Sigmoid colon (tissue), 7 donors: Measurements from ENCODE around the gene CARMIL1. TPM values are rescaled to one million over a fixed set of nuclear protein-coding genes. Genes with fewer than 3 reads are reported as not detected.

Source experiments
- DNase-seq: peaks from one replicate; pipeline ENCODE4 v3.0.0-alpha.2; 2019
- H3K27ac ChIP-seq, 4 donors: fragments of 200-600 bp; sonication (generic); one replicate each; pipeline ENCODE4 v1.5.1; 2016 to 2019; ENCODE audit warnings: mild to moderate bottlenecking in 1 of 4
- H3K27me3 ChIP-seq, 3 donors: fragments of 200-600 bp; sonication (generic); one replicate each; pipeline ENCODE4 v1.5.1; 2019; ENCODE audit warnings: mild to moderate bottlenecking in 1 of 3
- H3K36me3 ChIP-seq, 4 donors: fragments of 200-600 bp; sonication (generic); one replicate each; pipeline ENCODE4 v1.5.1; 2016 to 2019
- H3K4me1 ChIP-seq, 4 donors: fragments of 200-600 bp; sonication (generic); one replicate each; pipeline ENCODE4 v1.5.1; 2017 to 2019
- H3K4me3 ChIP-seq, 4 donors: fragments of 200-600 bp; sonication (generic); one replicate each; pipeline ENCODE4 v1.5.1; 2017 to 2019; ENCODE audit warnings: mild to moderate bottlenecking in 2 of 4, moderate library complexity in 1 of 4
- H3K9me3 ChIP-seq, 4 donors: fragments of 200-600 bp in 3 of 4; sonication (generic) in 3 of 4; one replicate each; pipeline versions ENCODE4 v1.5.1 to v1.6.1; 2013 to 2019
- CTCF ChIP-seq, 4 experiments: fragments of 450-650 bp in 3 of 4; fragments of 200-600 bp in 1 of 4; IDR thresholded peaks; one replicate each; pipeline ENCODE4 v1.5.1; 2016 to 2019; ENCODE audit warnings: antibody characterized with exemption in 4 of 4, mild to moderate bottlenecking in 3 of 4, moderate library complexity in 2 of 4
- EP300 ChIP-seq, 4 donors: sonication (generic); formaldehyde crosslinking; IDR thresholded peaks; one replicate each; pipeline ENCODE4 v1.6.1; 2017; ENCODE audit warnings: antibody characterized with exemption in 4 of 4
- POLR2A ChIP-seq, 2 donors: fragments of 450-650 bp; IDR thresholded peaks; one replicate each; pipeline ENCODE4 v1.6.1; 2016; ENCODE audit warnings: antibody characterized with exemption in 2 of 2, mild to moderate bottlenecking in 2 of 2, moderate library complexity in 2 of 2
- POLR2AphosphoS5 ChIP-seq, 4 donors: sonication (generic); formaldehyde crosslinking; IDR thresholded peaks; one replicate each; pipeline ENCODE4 v1.6.1; 2017; ENCODE audit warnings: antibody characterized with exemption in 4 of 4
- WGBS, 2 donors: extraction: QIAGEN DNeasy Blood & Tissue Kit; methylation state at CpG; one replicate each; pipeline ENCODE4 v1.1.7; 2013; 5-methylcytosine and 5-hydroxymethylcytosine counted together
- intact Hi-C: fragments of 100-400 bp; cut with DNase I; formaldehyde crosslinking; loops from one replicate; pipeline ENCODE4 v1.15.1; 2023
- polyA plus RNA-seq, 3 donors: library from polyadenylated mRNA; stranded (reverse); fragments of 200-250 nt; gene quantifications; one replicate each; pipeline ENCODE4 v1.2.3, GENCODE V29; 2013
- total RNA-seq, 4 donors: library from RNA; depleted of rRNA; stranded (reverse); fragments of >200 nt; gene quantifications; one replicate each; pipeline ENCODE4 v1.1.0, GENCODE V29; 2016
- donor health status: healthy with polysubstance abuse.
- donor health status: Bipolar disorder and iron deficiency.
- donor health status: healthy.

Gene CARMIL1
- total and polyA plus RNA-seq, 7 donors, result 3.4 to 24.0 (median 8.2) TPM

GRCh38 chr6:25259756-25260155 is 19.4 kb upstream of the CARMIL1 start:
- Histone ChIP-seq H3K4me1 (no peaks in the 10 kb centered on the region), H3K9me3 (no peaks in the 10 kb centered on the region), H3K27me3 (no peaks in the 10 kb centered on the region), H3K36me3 (no peaks in the 10 kb centered on the region), H3K4me3 (no peak overlapping the region), H3K27ac (no peak overlapping the region)
- DNase-seq, result no peak
- intact Hi-C loops, result loop anchor here (10.0 kb wide), 1 partner anchor 685 kb away; no protein-coding TSS in a partner anchor
- TF ChIP-seq CTCF (IDR thresholded peaks at IDR 0.05) (no peak), POLR2A (IDR thresholded peaks at IDR 0.05) (no peak), POLR2AphosphoS5 (IDR thresholded peaks at IDR 0.05) (no peak), EP300 (IDR thresholded peaks at IDR 0.05) (no peak)
- 91 to 94% methylated on average over 4 of the region's 4 CpGs for WGBS, 2 donors

GRCh38 chr6:25263657-25264056 is 15.5 kb upstream of the CARMIL1 start:
- TF ChIP-seq POLR2AphosphoS5 (IDR thresholded peaks at IDR 0.05), result no peak
- TF ChIP-seq EP300 (IDR thresholded peaks at IDR 0.05), result no peak
- no peak for TF ChIP-seq POLR2A (IDR thresholded peaks at IDR 0.05)
- TF ChIP-seq CTCF (IDR thresholded peaks at IDR 0.05), result no peak

GRCh38 chr6:25266456-25267100 is 12.6 kb upstream of the CARMIL1 start:
- Histone ChIP-seq H3K9me3 (no peaks in the 10 kb centered on the region), H3K36me3 (no peaks in the 10 kb centered on the region), H3K4me3 (no peak overlapping the region), H3K27me3 (peaks cover 0 to 1% (median 0%) of the 10 kb centered on the region in 3 donors), H3K27ac (no peak overlapping the region), H3K4me1 (no peaks in the 10 kb centered on the region)
- TF ChIP-seq CTCF (IDR thresholded peaks at IDR 0.05) (no peak), POLR2AphosphoS5 (IDR thresholded peaks at IDR 0.05) (no peak), EP300 (IDR thresholded peaks at IDR 0.05) (no peak), POLR2A (IDR thresholded peaks at IDR 0.05) (no peak)
- intact Hi-C loops, result loop anchor here (5.0 to 10.0 kb wide), 2 partner anchors 336 to 678 kb away; no protein-coding TSS in a partner anchor
- 69 to 80% methylated on average over 5 of the region's 5 CpGs for WGBS, 2 donors
- DNase-seq, result no peak

More at GRCh38 chr6:25263657-25264056, 15.5 kb upstream of the CARMIL1 start:
- H3K36me3 ChIP-seq, result no peaks in the 10 kb centered on the region
- no peaks in the 10 kb centered on the region for H3K4me1 ChIP-seq
- H3K4me3 ChIP-seq, result no peak overlapping the region
- H3K27me3 ChIP-seq, result no peaks in the 10 kb centered on the region
- 44 to 53% methylated on average over 2 of the region's 2 CpGs for WGBS, 2 donors
- intact Hi-C loops, result loop anchor here (10.0 kb wide), 1 partner anchor 681 kb away; no protein-coding TSS in a partner anchor
- no peak overlapping the region for H3K27ac ChIP-seq
- no peaks in the 10 kb centered on the region for H3K9me3 ChIP-seq
- DNase-seq, result no peak

- Histone ChIP-seq H3K27ac (no peak overlapping the region), H3K9me3 (no peaks in the 10 kb centered on the region), H3K4me1 (no peaks in the 10 kb centered on the region), H3K27me3 (peaks cover 0 to 9% (median 0%) of the 10 kb centered on the region in 3 donors), H3K4me3 (no peak overlapping the region), H3K36me3 (no peaks in the 10 kb centered on the region)
- intact Hi-C loops, result loop anchor here (5.0 to 10.0 kb wide), 2 partner anchors 335 to 677 kb away; no protein-coding TSS in a partner anchor
- WGBS, 2 donors, result 78 to 87% methylated on average over 3 of the region's 3 CpGs
- TF ChIP-seq CTCF (IDR thresholded peaks at IDR 0.05), result no peak
- no peak for TF ChIP-seq EP300 (IDR thresholded peaks at IDR 0.05)
- no peak for TF ChIP-seq POLR2AphosphoS5 (IDR thresholded peaks at IDR 0.05)
- no peak for TF ChIP-seq POLR2A (IDR thresholded peaks at IDR 0.05)
- no peak for DNase-seq
These were observed 11.5 kb upstream of the CARMIL1 start for GRCh38 chr6:25267662-25268061.
